ENCODE data around the gene PROSER2. TPM values are rescaled to one million over a fixed set of nuclear protein-coding genes. Genes with fewer than 3 reads are reported as not detected.
A peak's percentile ranks its signal among the peaks of the same experiment; 100 is the strongest.

Gene PROSER2
- total and polyA plus RNA-seq, 9 of the 15 experiments (the other 6 are each of a cell fraction or from before 2014, with no cell fraction given) = 0.62 to 14.8 (median 2.9) TPM

DNA sequence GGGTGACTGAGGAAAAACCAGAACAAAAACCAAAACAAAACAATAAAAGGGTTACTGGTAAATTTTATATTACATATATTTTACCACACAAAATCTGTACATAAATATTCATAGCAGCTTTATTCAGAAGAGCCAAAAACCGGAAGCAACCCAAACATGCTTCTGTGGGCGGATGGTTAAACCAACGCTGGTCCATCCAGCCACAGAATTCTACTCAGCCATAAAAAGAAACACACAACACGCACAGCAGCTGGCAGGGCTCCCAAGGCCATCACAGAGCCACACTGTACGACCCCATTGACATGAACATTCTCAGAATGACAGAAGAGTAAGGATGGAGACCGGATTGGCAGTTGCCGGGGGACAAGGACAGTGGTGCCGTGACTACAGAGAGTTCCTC, 83.6 kb downstream of the PROSER2 start:
- H3K4me1 ChIP-seq (replicated peaks in 1 of 2; ENCODE audit: control insufficient read depth in 2 of 2, insufficient read depth in 2 of 2, low read length in 2 of 2) = peaks cover 11 to 27% of the 10 kb centered on the region in 2 experiments; a peak in 4 of 5 replicates
- ATAC-seq = no peak
- H3K4me2 ChIP-seq (ENCODE audit: insufficient read depth, low read length) = no peak overlapping the region
- H3K9me1 ChIP-seq (ENCODE audit: control insufficient read depth, insufficient read depth, low read length) = no peaks in the 10 kb centered on the region
- 59% methylated on average over 8 of the region's 8 CpGs for WGBS (ENCODE audit: insufficient coverage, low coverage, missing lambda C conversion rate)
- H3K4me3 ChIP-seq = no peak overlapping the region
- H4K20me1 ChIP-seq (replicated peaks; ENCODE audit: control insufficient read depth, insufficient read depth, low read length) = no peaks in the 10 kb centered on the region
- H3K9ac ChIP-seq (ENCODE audit: insufficient read depth in 1 of 2, low read depth in 2 of 2, low read length in 2 of 2) = no peak overlapping the region
- ChIA-PET CTCF (ENCODE audit: low intra/inter-chr PET ratio) (no interaction called here), POLR2A (interaction anchor here (0.6 kb wide), 1 partner anchor 16 kb away, joined by 3 read pairs; no protein-coding TSS in a partner anchor)
- in situ Hi-C loops (cut with MboI) = no loop called here
- no peak overlapping the region for H3K27ac ChIP-seq (ENCODE audit: extremely low read depth, low read depth, low read length)
- H2AFZ ChIP-seq (ENCODE audit: low read depth, low read length) = peak overlapping the region; percentile 42; the same call in 1 of the 2 replicates
- no peaks in the 10 kb centered on the region for H3K9me3 ChIP-seq (replicated peaks; ENCODE audit: control insufficient read depth, insufficient read depth, low read depth, low read length)
- peak; percentile 58 for FAIRE-seq
- H3K27me3 ChIP-seq (ENCODE audit: control insufficient read depth in 2 of 2, insufficient read depth in 2 of 2, low read length in 2 of 2) = no peaks in the 10 kb centered on the region
- no peak for TF ChIP-seq KAT8 (IDR thresholded peaks at IDR 0.05; ENCODE audit: low read depth)
- no peak for TF ChIP-seq SREBF1 (IDR thresholded peaks at IDR 0.05; ENCODE audit: borderline replicate concordance, low read depth, low read length)
- TF ChIP-seq SIN3A (IDR thresholded peaks at IDR 0.05; ENCODE audit: borderline replicate concordance in 2 of 2, control insufficient read depth in 1 of 2, low read depth in 2 of 2, low read length in 2 of 2) = no peak
- no peak for TF ChIP-seq ZC3H4 (CRISPR knock-in tag; IDR thresholded peaks at IDR 0.05; ENCODE audit: borderline replicate concordance)
- TF ChIP-seq CTBP1 (IDR thresholded peaks at IDR 0.05; ENCODE audit: borderline replicate concordance) = no peak
- TF ChIP-seq, protein P1, sequence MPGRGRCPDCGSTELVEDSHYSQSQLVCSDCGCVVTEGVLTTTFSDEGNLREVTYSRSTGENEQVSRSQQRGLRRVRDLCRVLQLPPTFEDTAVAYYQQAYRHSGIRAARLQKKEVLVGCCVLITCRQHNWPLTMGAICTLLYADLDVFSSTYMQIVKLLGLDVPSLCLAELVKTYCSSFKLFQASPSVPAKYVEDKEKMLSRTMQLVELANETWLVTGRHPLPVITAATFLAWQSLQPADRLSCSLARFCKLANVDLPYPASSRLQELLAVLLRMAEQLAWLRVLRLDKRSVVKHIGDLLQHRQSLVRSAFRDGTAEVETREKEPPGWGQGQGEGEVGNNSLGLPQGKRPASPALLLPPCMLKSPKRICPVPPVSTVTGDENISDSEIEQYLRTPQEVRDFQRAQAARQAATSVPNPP (IDR thresholded peaks at IDR 0.05; ENCODE audit: borderline replicate concordance, insufficient read depth, insufficient read length) = no peak
- TF ChIP-seq, protein P2, sequence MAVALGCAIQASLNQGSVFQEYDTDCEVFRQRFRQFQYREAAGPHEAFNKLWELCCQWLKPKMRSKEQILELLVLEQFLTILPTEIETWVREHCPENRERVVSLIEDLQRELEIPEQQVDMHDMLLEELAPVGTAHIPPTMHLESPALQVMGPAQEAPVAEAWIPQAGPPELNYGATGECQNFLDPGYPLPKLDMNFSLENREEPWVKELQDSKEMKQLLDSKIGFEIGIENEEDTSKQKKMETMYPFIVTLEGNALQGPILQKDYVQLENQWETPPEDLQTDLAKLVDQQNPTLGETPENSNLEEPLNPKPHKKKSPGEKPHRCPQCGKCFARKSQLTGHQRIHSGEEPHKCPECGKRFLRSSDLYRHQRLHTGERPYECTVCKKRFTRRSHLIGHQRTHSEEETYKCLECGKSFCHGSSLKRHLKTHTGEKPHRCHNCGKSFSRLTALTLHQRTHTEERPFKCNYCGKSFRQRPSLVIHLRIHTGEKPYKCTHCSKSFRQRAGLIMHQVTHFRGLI (CRISPR knock-in tag; IDR thresholded peaks at IDR 0.05) = no peak
- no peak for TF ChIP-seq MAFG (tag; conservative IDR thresholded peaks at IDR 0.05)
- no peak for TF ChIP-seq TOE1 (IDR thresholded peaks at IDR 0.05; ENCODE audit: borderline replicate concordance)
- TF ChIP-seq TOE1 (CRISPR knock-in tag; IDR thresholded peaks at IDR 0.05; ENCODE audit: borderline replicate concordance, low read depth) = no peak
- TF ChIP-seq E2F3 (CRISPR knock-in tag; IDR thresholded peaks at IDR 0.05) = no peak
- DNase-seq (ENCODE audit: extremely low read depth in 1 of 4, low spot score in 3 of 4) = no peak
- intact Hi-C loops (cut with micrococcal nuclease) = no loop called here
- no TSS peak for BruUV-seq (replicated peaks)
- H3K79me2 ChIP-seq (ENCODE audit: control insufficient read depth, insufficient read depth, low read length) = no peaks in the 10 kb centered on the region
- H3K36me3 ChIP-seq (ENCODE audit: control insufficient read depth, insufficient read depth, low read length) = no peaks in the 10 kb centered on the region
